GM18907 (cell line): ENCODE measurements around the gene CERS5.
"Not testable (repeated sequence)": the region's sequence is repeated elsewhere in the genome, so short reads cannot be mapped to it uniquely, and the experiment has no call there.

Source experiments
- ATAC-seq: cut with Tn5 transposase; IDR thresholded peaks from one replicate; pipeline ENCODE4 v1.9.1; 2021; ENCODE audit warnings: mild to moderate bottlenecking, moderate library complexity; ENCODE audit not compliant: unreplicated experiment

The CERS5 gene

DNA sequence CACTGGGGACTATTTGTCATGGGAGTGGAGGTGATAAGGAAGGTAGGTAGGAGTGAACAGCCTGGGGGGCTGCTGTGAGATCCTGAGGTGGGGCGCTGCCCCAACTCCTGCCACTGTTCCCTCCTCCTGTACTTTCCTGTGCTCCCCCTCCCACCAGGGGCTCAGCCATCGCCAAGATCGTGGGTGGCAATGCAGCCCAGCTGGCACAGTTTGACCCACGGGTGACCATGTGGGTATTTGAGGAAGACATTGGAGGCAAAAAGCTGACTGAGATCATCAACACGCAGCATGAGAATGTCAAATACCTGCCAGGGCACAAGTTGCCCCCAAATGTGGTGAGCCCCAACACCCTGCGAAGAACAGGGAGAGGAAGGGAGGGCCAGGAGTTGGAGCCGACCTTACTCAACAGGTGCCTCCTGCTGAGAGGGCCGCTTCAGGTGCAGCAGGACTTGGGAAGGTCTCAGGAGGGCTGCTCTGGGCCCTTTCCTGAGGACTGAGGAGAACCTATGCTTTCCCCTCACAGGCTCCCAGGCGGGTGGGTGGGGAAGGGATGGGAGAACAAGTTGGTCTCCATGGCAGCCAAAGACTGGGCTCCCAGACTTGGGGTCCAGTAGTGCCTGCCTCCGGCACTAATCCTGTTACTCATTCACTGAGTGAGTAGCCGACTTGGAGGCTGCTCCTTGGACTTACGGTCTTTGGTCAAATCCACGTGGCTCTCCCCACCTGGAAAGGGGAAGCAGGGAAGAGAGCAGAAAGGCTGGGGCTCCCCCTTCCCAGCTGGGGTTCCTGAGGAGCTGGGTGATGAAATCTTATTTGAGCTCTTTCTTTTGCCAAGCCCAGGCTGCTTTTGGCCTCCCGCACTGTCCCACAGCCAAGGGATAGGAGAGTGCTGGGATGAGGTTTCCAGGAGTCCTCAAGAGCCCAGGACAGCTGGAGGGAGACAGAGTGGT lies 62.5 kb downstream of the CERS5 start:
- no peak for ATAC-seq

- ATAC-seq, result no peak
Measured at GRCh38 chr12:50103767-50104321, 63.3 kb downstream of the CERS5 start, which contains the start of gene GPD1. Gene GPD1, plus strand, starts transcription at chr12:50104008. Its CDS starts 43 bp downstream, at chr12:50104051.

- no peak for ATAC-seq
Measured at GRCh38 chr12:50103351-50103750, 63.8 kb downstream of the CERS5 start.

DNA sequence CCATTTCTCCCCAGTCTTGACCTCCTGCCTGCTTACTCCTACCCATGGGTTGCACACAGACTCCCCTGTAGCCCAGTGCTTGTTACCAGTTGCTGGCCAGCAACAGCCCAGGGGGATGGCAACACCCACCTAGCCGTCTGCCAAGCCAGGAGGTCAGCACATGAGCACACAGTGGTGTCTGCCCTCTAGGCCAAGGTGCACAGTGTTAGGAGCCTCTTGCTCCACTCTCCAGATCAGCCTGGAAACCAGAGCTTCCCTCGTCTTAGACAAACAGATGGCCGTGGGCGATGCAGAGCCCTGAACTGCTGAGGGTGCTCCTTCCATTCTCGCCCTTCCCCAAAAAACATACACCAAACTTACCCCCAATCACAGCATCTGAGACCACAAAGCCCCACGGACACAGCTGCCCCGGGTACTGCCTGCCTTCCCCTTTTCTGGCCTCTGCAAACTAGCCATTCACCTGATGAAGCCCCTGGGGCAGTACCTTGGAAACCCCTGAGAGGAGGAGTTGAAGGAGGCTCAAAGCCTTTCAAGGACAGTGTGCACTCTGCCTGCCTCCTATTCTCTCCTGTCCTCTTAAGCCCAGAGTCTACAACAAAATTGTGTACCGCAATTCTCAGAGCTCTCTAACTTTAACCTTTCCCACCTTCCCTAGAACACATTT lies 64.4 kb downstream of the CERS5 start:
- ATAC-seq, result no peak

- ATAC-seq, result no peak
Measured at GRCh38 chr12:50102131-50102531, 65.0 kb downstream of the CERS5 start.

DNA sequence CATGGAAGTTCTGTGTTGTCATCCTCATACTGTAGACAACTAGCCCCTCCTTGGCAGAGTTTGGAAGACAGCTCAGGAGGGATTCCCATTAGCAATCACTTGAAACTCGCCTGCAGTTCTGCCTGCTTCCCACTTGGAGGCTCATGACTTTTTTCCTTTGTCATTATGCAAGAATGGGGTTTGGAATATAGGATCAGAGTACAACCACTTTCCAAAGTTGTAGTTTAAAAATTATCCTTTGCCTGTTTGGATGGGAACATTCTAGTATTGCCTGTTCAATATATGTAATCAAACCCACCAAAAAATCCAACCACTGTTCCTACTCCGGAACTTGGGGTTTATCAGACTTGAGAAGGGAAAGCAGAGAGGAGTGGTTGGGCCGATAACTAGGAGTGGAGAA lies 65.5 kb downstream of the CERS5 start:
- no peak for ATAC-seq

DNA sequence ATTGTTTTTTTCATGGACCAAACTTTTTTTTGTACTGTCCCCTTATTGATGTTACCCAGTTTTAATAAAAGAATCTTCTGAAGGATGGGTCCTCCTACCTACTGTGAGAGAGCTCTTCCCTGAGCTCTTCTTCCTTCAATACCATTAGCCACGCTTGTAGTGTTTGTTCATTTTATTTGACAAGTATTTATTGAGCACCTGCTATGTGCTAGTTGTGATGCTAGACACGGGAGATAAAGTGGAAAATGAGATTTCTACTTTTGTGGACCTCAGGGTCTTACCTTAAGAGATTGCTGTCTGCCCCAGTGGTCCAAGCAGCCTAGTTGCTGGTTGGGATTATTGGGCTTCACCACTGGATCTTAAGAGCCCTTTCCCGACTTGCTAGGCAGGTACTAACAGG lies 66.6 kb downstream of the CERS5 start:
- no peak for ATAC-seq

- no peak for ATAC-seq
Measured at GRCh38 chr12:50099302-50100008, 67.7 kb downstream of the CERS5 start.

GRCh38 chr12:50097952-50098351 lies 69.2 kb downstream of the CERS5 start:
- ATAC-seq, result no peak

- ATAC-seq, result no peak
Measured at GRCh38 chr12:50090391-50090790, 76.8 kb downstream of the CERS5 start.

GRCh38 chr12:50089730-50090129 lies 77.4 kb downstream of the CERS5 start:
- no peak for ATAC-seq

- ATAC-seq, result peak; percentile 38
Measured at GRCh38 chr12:50088577-50089335, 78.4 kb downstream of the CERS5 start.

GRCh38 chr12:50087995-50088394 lies 79.2 kb downstream of the CERS5 start:
- no peak for ATAC-seq

GRCh38 chr12:50087151-50087550 lies 80.0 kb downstream of the CERS5 start:
- ATAC-seq, result no peak

DNA sequence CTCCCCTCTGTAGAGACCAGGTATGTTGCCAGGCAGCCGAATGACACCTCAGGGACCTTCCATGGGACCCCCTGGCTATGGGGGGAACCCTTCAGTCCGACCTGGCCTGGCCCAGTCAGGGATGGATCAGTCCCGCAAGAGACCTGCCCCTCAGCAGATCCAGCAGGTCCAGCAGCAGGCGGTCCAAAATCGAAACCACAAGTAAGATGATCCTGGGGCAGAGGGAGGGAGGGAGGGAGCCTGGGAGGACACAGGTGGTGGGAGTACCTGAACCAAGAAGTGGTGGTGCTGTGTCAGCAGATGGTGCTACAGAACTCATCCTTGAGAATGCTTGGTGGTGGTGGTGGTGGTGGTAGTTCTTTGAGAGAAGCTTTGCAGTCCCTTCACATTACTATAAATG lies 81.0 kb downstream of the CERS5 start:
- no peak for ATAC-seq

DNA sequence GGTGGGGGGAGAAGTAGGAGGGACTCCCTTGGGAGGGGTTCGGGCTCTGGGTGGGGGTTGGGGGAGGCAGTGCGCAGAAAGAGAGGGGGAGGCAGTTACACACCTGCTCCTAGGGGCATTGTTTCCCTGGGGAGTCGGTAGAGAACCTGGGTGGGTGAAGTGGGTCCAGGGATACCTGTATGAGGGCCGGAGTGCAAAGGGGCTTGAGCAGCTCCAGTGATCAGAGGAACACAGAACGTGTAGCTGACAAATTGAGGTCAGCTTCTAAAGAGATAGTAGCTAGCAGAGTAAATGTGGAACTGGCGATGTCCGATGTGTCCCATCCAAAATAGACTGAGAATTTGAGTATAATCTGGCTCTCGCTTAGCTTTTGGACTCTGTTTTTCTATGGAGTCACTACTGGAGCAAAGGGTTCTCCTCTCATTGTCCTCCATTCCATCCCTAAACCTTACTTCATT lies 81.5 kb downstream of the CERS5 start:
- ATAC-seq, result peak; percentile 11

DNA sequence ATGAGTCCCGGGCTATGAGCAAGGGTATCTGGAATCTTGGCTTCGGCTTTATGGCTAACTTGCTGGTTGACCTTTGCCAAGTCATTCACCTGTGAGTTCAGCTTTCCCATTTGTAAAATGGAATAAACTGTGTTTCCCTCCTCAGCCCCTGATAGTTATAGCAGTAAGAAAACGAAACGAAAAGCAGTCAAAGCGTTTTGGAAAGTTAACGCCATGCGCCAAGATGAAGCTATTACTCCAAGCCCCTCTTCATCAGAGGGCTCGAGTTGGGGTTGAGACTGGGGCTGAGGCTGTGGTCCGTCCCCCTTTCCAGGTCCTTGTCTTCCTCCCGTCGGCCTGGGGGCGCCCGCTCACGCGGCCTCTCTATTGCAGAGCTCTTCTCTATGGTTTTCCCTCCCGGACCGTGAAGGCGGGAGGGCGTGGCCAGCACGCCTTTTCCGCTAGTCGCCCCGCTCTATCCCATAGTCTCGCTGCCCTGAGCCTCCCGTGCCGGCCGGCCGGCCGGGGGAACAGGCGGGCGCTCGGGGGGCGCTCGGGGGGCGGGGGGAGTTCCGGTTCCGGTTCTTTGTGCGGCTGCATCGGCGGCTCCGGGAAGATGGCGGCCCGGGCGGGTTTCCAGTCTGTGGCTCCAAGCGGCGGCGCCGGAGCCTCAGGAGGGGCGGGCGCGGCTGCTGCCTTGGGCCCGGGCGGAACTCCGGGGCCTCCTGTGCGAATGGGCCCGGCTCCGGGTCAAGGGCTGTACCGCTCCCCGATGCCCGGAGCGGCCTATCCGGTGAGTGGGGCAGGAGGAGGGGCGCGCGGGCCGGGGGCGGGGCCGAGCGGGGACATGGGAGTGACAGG lies 82.2 kb downstream of the CERS5 start, which contains the start of gene SMARCD1:
TSS of gene SMARCD1 (plus strand) at position 568 of the 840 bp plus-strand sequence. CDS start at position 596, 28 bp downstream.
- ATAC-seq, result peak; percentile 78

GRCh38 chr12:50084409-50084774 lies 82.8 kb downstream of the CERS5 start:
- not testable (repeated sequence) for ATAC-seq

DNA sequence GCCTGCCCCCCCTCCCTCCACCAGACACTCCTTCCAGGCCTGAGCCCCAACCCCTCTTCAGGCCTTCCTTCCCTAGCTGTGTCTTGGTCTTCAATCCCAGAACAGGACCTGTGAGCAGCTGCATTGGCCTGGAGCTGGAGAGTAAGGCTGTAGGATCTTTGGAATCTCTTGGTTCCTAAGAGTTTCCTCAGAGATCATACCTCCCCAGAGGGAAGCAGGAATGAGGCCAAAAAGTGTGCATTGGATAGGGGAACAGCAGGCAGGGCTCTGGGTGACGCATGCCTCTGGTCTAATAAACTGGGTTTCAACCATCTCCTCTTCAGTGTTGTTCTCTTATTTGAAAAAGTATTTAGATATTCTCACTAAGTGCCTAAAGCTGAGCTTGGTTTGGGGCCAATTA lies 83.9 kb downstream of the CERS5 start:
- ATAC-seq, result no peak
